Gastroesophageal sphincter (tissue), 4 donors: ENCODE results near the gene FARSA. TPM values are rescaled to one million over a fixed set of nuclear protein-coding genes. Genes with fewer than 3 reads are reported as not detected.

ENCODE experiments used
- ATAC-seq: fragments of 150-250 bp; one replicate; pipeline ENCODE4 v1.9.1; 2016; ENCODE audit warnings: mild to moderate bottlenecking, moderate library complexity
- H3K27ac ChIP-seq, 4 donors: fragments of 200-600 bp; sonication (generic) in 3 of 4; 1 replicate in 3 of 4; 2 replicates in 1 of 4; pipeline ENCODE4 v1.5.1; 2016 to 2019
- H3K27me3 ChIP-seq: fragments of 200-600 bp; sonication (generic); one replicate; pipeline ENCODE4 v1.5.1; 2019
- H3K36me3 ChIP-seq, 2 donors: fragments of 200-600 bp; sonication (generic); one replicate each; pipeline ENCODE4 v1.5.1; 2019; ENCODE audit warnings: control low read depth in 1 of 2
- H3K4me1 ChIP-seq, 3 donors: fragments of 200-600 bp; sonication (generic); 1 replicate in 2 of 3; 2 replicates in 1 of 3; pipeline ENCODE4 v1.5.1; 2016 to 2019; ENCODE audit warnings: control low read depth in 2 of 3
- H3K4me3 ChIP-seq, 2 donors: fragments of 200-600 bp; sonication (generic); one replicate each; pipeline ENCODE4 v1.5.1; 2019; ENCODE audit warnings: mild to moderate bottlenecking in 1 of 2, moderate library complexity in 1 of 2
- H3K9me3 ChIP-seq, 3 donors: fragments of 200-600 bp; sonication (generic); one replicate each; pipeline ENCODE4 v1.5.1; 2017 to 2019; ENCODE audit warnings: control low read depth in 2 of 3
- EP300 ChIP-seq: sonication (generic); formaldehyde crosslinking; IDR thresholded peaks from one replicate; pipeline ENCODE4 v1.6.1; 2017; ENCODE audit warnings: antibody characterized with exemption, mild to moderate bottlenecking
- POLR2A ChIP-seq, 2 donors: fragments of 450-650 bp; IDR thresholded peaks; one replicate each; pipeline ENCODE4 v1.6.1; 2017; ENCODE audit warnings: antibody characterized with exemption in 2 of 2, mild to moderate bottlenecking in 2 of 2, moderate library complexity in 1 of 2
- POLR2AphosphoS5 ChIP-seq: sonication (generic); formaldehyde crosslinking; IDR thresholded peaks from one replicate; pipeline ENCODE4 v1.6.1; 2017; ENCODE audit warnings: antibody characterized with exemption
- WGBS, 2 donors: methylation state at CpG; one replicate each; pipeline ENCODE4 v1.1.5; 2018; ENCODE audit warnings: low coverage in 1 of 2; 5-methylcytosine and 5-hydroxymethylcytosine counted together
- total RNA-seq, 4 donors: library from RNA; depleted of rRNA; stranded (reverse); fragments of >200 nt; gene quantifications; one replicate each; pipeline ENCODE4 v1.1.0, GENCODE V29; 2016
- TF ChIP-seq, protein P1 (sequence below), 4 experiments: fragments of 200-600 bp in 2 of 4; fragments of 450-650 bp in 2 of 4; sonication (generic) in 1 of 4; IDR thresholded peaks; one replicate each; pipeline ENCODE4 v1.5.1; 2017 to 2019; ENCODE audit warnings: antibody characterized with exemption in 4 of 4, mild to moderate bottlenecking in 2 of 4, moderate library complexity in 2 of 4

Gene FARSA
- total RNA-seq, 4 donors from 2014 or later = 32.2 to 36.1 (median 33.2) TPM

- Histone ChIP-seq H3K36me3 (no peaks in the 10 kb centered on the region), H3K4me3 (no peak overlapping the region), H3K27me3 (no peaks in the 10 kb centered on the region), H3K4me1 (peaks cover 0 to 21% (median 2%) of the 10 kb centered on the region in 3 donors), H3K9me3 (no peaks in the 10 kb centered on the region), H3K27ac (no peak overlapping the region)
- 37 to 90% methylated on average over 2 to 4 of the region's 19 CpGs for WGBS, 2 donors
- TF ChIP-seq EP300 (no peak), POLR2A (IDR thresholded peaks at IDR 0.05) (no peak), POLR2AphosphoS5 (no peak)
- TF ChIP-seq, protein P1, sequence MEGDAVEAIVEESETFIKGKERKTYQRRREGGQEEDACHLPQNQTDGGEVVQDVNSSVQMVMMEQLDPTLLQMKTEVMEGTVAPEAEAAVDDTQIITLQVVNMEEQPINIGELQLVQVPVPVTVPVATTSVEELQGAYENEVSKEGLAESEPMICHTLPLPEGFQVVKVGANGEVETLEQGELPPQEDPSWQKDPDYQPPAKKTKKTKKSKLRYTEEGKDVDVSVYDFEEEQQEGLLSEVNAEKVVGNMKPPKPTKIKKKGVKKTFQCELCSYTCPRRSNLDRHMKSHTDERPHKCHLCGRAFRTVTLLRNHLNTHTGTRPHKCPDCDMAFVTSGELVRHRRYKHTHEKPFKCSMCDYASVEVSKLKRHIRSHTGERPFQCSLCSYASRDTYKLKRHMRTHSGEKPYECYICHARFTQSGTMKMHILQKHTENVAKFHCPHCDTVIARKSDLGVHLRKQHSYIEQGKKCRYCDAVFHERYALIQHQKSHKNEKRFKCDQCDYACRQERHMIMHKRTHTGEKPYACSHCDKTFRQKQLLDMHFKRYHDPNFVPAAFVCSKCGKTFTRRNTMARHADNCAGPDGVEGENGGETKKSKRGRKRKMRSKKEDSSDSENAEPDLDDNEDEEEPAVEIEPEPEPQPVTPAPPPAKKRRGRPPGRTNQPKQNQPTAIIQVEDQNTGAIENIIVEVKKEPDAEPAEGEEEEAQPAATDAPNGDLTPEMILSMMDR (IDR thresholded peaks at IDR 0.05) = no peak
- ATAC-seq = peak; percentile 17
Measured at GRCh38 chr19:12974301-12975220, 41.0 kb upstream of the FARSA start.

- Histone ChIP-seq H3K9me3 (no peaks in the 10 kb centered on the region), H3K27ac (no peak overlapping the region), H3K4me1 (peaks cover 0 to 26% (median 3%) of the 10 kb centered on the region in 3 donors), H3K27me3 (no peaks in the 10 kb centered on the region), H3K4me3 (no peak overlapping the region), H3K36me3 (no peaks in the 10 kb centered on the region)
- no peak for ATAC-seq
- WGBS, 2 donors = 100% methylated on average over 1 of the region's 16 CpGs; no CpG with 5 or more reads in 1 of the 2 donors
- TF ChIP-seq POLR2A (IDR thresholded peaks at IDR 0.05) (no peak), EP300 (no peak), POLR2AphosphoS5 (no peak)
- TF ChIP-seq, protein P1 (IDR thresholded peaks at IDR 0.05) = no peak
Measured at GRCh38 chr19:12973236-12973635, 39.7 kb upstream of the FARSA start.

DNA sequence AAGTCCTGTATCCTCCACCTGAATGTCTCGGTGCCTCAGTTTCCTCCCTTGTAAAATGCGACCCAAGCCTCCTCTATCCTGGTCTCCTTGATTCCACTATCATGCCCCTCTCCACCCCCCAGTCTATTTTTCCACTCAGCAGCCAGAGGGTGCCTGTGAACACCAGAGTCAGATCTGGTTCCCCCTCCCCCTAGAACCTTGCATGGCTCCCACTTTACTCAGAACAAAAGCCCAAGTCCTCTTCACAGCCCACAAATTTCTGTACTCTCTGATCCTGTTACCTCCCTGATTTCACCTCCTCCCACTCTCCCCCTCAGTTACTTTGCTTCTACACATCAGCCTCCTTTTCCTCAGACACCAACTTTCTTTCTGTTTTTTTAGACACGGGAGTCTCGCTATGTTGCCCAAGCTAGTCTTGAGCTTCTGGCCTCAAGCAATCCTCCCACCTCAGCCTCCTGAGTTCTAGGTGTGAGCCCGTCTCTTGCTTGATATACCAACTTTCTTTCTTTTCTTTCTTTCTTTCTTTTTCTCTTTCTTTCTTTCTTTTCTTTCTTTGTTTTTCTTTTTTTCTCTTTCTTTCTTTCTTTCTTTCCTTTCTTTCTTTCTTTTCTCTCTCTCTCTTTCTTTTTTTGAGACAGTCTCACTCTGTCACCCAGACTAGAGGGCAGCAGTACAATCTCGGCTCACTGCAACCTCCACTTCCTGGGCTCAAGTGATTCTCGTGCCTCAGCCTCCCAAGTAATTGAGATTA, 36.7 kb upstream of the FARSA start:
- Histone ChIP-seq H3K4me3 (no peak overlapping the region), H3K36me3 (no peaks in the 10 kb centered on the region), H3K27ac (peak overlapping the region in 3 of 4 donors; percentile 61 to 74 (median 71)), H3K9me3 (no peaks in the 10 kb centered on the region), H3K4me1 (peaks cover 0 to 28% (median 3%) of the 10 kb centered on the region in 3 donors), H3K27me3 (no peaks in the 10 kb centered on the region)
- TF ChIP-seq POLR2A (IDR thresholded peaks at IDR 0.05) (no peak), EP300 (no peak), POLR2AphosphoS5 (no peak)
- TF ChIP-seq, protein P1 (IDR thresholded peaks at IDR 0.05) = no peak
- ATAC-seq = no peak
- 95 to 98% methylated on average over 5 to 7 of the region's 7 CpGs for WGBS, 2 donors

DNA sequence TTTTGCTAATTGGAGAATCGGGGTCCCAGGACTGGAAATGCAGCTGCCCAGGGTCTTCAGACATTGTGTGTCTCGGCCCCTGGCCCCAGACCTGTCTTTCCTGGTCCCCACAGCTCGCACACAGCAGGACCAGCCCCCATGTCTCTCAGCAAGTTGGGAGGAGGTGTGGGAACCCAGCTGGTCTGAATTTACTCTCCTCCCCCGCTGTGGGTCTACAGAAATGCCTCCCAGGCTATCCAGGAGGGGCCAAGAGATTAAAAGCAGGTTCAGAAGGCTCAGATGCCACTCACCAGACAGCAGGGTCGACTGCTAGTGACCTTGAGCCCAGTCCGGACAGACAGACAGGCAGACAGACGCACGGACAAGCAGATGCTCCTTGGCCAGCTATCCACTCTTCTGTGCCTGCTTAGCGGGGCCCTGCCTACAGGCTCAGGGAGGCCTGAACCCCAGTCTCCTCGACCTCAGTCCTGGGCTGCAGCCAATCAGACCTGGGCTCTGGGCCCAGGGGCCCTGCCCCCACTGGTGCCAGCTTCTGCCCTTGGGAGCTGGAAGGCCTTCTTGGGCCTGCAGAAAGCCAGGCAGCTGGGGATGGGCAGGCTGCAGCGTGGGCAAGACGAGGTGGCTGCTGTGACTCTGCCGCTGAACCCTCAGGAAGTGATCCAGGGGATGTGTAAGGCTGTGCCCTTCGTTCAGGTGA, 35.9 kb upstream of the FARSA start, which contains the start of gene DAND5:
Gene DAND5, plus strand, starts transcription at position 285 of the 697 bp plus-strand sequence. Its CDS starts 85 bp downstream, at position 370.
- Histone ChIP-seq H3K4me3 (no peak within 1 kb of the TSS), H3K36me3 (no peaks in the 10 kb centered on the region), H3K9me3 (no peaks in the 10 kb centered on the region), H3K27ac (peak within 1 kb of the TSS in 3 of 4 donors; percentile 61 to 74 (median 71)), H3K27me3 (no peaks in the 10 kb centered on the region), H3K4me1 (peaks cover 0 to 30% (median 3%) of the 10 kb centered on the region in 3 donors)
- ATAC-seq = no peak
- WGBS, 2 donors = no CpG with 5 or more reads among the region's 14 CpGs
- TF ChIP-seq EP300 (no peak), POLR2A (IDR thresholded peaks at IDR 0.05) (no peak), POLR2AphosphoS5 (no peak)
- TF ChIP-seq, protein P1 (IDR thresholded peaks at IDR 0.05) = no peak
